Thymus (tissue), 11 donors: Measurements from ENCODE around the gene KLF1. TPM values are rescaled to one million over a fixed set of nuclear protein-coding genes. Genes with fewer than 3 reads are reported as not detected.
"Not testable (repeated sequence)": the region's sequence is repeated elsewhere in the genome, so short reads cannot be mapped to it uniquely, and the experiment has no call there.

Source experiments
- DNase-seq, 9 donors: peaks; one replicate each; pipeline ENCODE4 v3.0.0-alpha.2; 2013; ENCODE audit warnings: low spot score in 9 of 9, low read depth in 6 of 9, missing footprints in 1 of 9
- H3K27ac ChIP-seq, 2 donors: one replicate each; pipeline ENCODE4 v1.5.1; 2013; ENCODE audit warnings: control low read depth in 1 of 2, low read depth in 1 of 2, low read length in 1 of 2, mild to moderate bottlenecking in 1 of 2, moderate library complexity in 1 of 2
- H3K27me3 ChIP-seq, 2 donors: one replicate each; pipeline ENCODE4 v1.5.1; 2013; ENCODE audit warnings: low read length in 1 of 2; ENCODE audit not compliant: control insufficient read depth in 2 of 2, insufficient read depth in 1 of 2
- H3K36me3 ChIP-seq, 2 donors: one replicate each; pipeline ENCODE4 v1.5.1; 2013; ENCODE audit warnings: low read length in 1 of 2, mild to moderate bottlenecking in 1 of 2, moderate library complexity in 1 of 2; ENCODE audit not compliant: control insufficient read depth in 2 of 2, insufficient read depth in 2 of 2
- H3K4me1 ChIP-seq, 2 donors: one replicate each; pipeline ENCODE4 v1.5.1; 2013; ENCODE audit warnings: low read length in 2 of 2; ENCODE audit not compliant: control insufficient read depth in 2 of 2, insufficient read depth in 2 of 2
- H3K4me3 ChIP-seq, 2 donors: one replicate each; pipeline ENCODE4 v1.5.1; 2013; ENCODE audit warnings: low read length in 2 of 2, control low read depth in 1 of 2, mild to moderate bottlenecking in 1 of 2
- H3K9me3 ChIP-seq, 2 donors: one replicate each; pipeline ENCODE4 v1.5.1; 2013; ENCODE audit warnings: low read length in 1 of 2, mild to moderate bottlenecking in 1 of 2; ENCODE audit not compliant: control insufficient read depth in 2 of 2, insufficient read depth in 1 of 2
- WGBS: extraction: QIAGEN DNeasy Blood & Tissue Kit; methylation state at CpG from one replicate; pipeline ENCODE4 v1.1.7; 2013; 5-methylcytosine and 5-hydroxymethylcytosine counted together
- polyA plus RNA-seq: library from polyadenylated mRNA; stranded (reverse); fragments of 200-250 nt; gene quantifications from one replicate; pipeline ENCODE4 v1.2.3, GENCODE V29; 2013
- total RNA-seq: library from RNA; stranded (reverse); fragments of 120-200 nt; gene quantifications from one replicate; pipeline ENCODE4 v1.2.4, GENCODE V29; 2013
- donor health status: healthy.

The KLF1 gene
- total and polyA plus RNA-seq, 2 donors, result 0.09 to 2.5 TPM

- Histone ChIP-seq H3K27ac (no peak overlapping the region), H3K4me3 (no peak overlapping the region), H3K27me3 (peaks cover 0 to 12% of the 10 kb centered on the region in 2 donors), H3K36me3 (no peaks in the 10 kb centered on the region), H3K9me3 (peaks cover 0 to 3% of the 10 kb centered on the region in 2 donors), H3K4me1 (peaks cover 5 to 10% of the 10 kb centered on the region in 2 donors)
- no peak for DNase-seq
- 97% methylated on average over 34 of the region's 34 CpGs for WGBS
Measured at GRCh38 chr19:12864721-12865715, 22.0 kb downstream of the KLF1 start.

- H3K27ac ChIP-seq, result no peak overlapping the region
- no peaks in the 10 kb centered on the region for H3K36me3 ChIP-seq
- DNase-seq, result no peak
- H3K9me3 ChIP-seq, result peaks cover 0 to 3% of the 10 kb centered on the region in 2 donors
- peaks cover 5 to 10% of the 10 kb centered on the region in 2 donors for H3K4me1 ChIP-seq
- 95% methylated on average over 4 of the region's 4 CpGs for WGBS
- H3K27me3 ChIP-seq, result peaks cover 0 to 12% of the 10 kb centered on the region in 2 donors
- no peak overlapping the region for H3K4me3 ChIP-seq
Measured at GRCh38 chr19:12864143-12864542, 22.9 kb downstream of the KLF1 start.

GRCh38 chr19:12859546-12859945, 27.5 kb downstream of the KLF1 start:
- Histone ChIP-seq H3K4me1 (no peaks in the 10 kb centered on the region), H3K27me3 (no peaks in the 10 kb centered on the region), H3K36me3 (no peaks in the 10 kb centered on the region), H3K9me3 (no peaks in the 10 kb centered on the region), H3K27ac (no peak overlapping the region), H3K4me3 (no peak overlapping the region)
- no peak for DNase-seq
- WGBS, result 80% methylated on average over 7 of the region's 7 CpGs

- no peaks in the 10 kb centered on the region for H3K27me3 ChIP-seq
- no peaks in the 10 kb centered on the region for H3K9me3 ChIP-seq
- H3K4me1 ChIP-seq, result no peaks in the 10 kb centered on the region
- H3K36me3 ChIP-seq, result no peaks in the 10 kb centered on the region
- no peak overlapping the region for H3K27ac ChIP-seq
- DNase-seq, result no peak
- no peak overlapping the region for H3K4me3 ChIP-seq
- 95% methylated on average over 35 of the region's 35 CpGs for WGBS
Measured at GRCh38 chr19:12858041-12858928, 28.7 kb downstream of the KLF1 start.

- no peaks in the 10 kb centered on the region for H3K4me1 ChIP-seq
- no peak overlapping the region for H3K4me3 ChIP-seq
- H3K27ac ChIP-seq, result no peak overlapping the region
- H3K9me3 ChIP-seq, result no peaks in the 10 kb centered on the region
- no peaks in the 10 kb centered on the region for H3K36me3 ChIP-seq
- H3K27me3 ChIP-seq, result no peaks in the 10 kb centered on the region
- WGBS, result 93% methylated on average over 1 of the region's 1 CpG
- DNase-seq, result no peak
Measured at GRCh38 chr19:12856653-12857052, 30.3 kb downstream of the KLF1 start.

- H3K27ac ChIP-seq, result no peak overlapping the region
Measured at GRCh38 chr19:12847159-12848139, 39.6 kb downstream of the KLF1 start.

GRCh38 chr19:12846613-12847012, 40.4 kb downstream of the KLF1 start:
- DNase-seq, H3K36me3 ChIP-seq, H3K4me3 ChIP-seq, H3K9me3 ChIP-seq, H3K27ac ChIP-seq, H3K4me1 ChIP-seq: not testable (repeated sequence)
- WGBS, result 87% methylated on average over 7 of the region's 7 CpGs
- peaks cover 12 to 59% of the 10 kb centered on the region in 2 donors for H3K27me3 ChIP-seq

More at GRCh38 chr19:12847159-12848139, 39.6 kb downstream of the KLF1 start:
- peak in 5 of 9 donors; percentile 33 to 72 (median 42) for DNase-seq
- Histone ChIP-seq H3K4me3 (no peak overlapping the region), H3K9me3 (no peaks in the 10 kb centered on the region), H3K4me1 (peaks cover 5 to 7% of the 10 kb centered on the region in 2 donors), H3K36me3 (no peaks in the 10 kb centered on the region), H3K27me3 (peaks cover 9 to 51% of the 10 kb centered on the region in 2 donors)
- 13% methylated on average over 69 of the region's 69 CpGs for WGBS

- Histone ChIP-seq H3K9me3 (peaks cover 1 to 11% of the 10 kb centered on the region in 2 donors), H3K4me1 (peaks cover 10 to 14% of the 10 kb centered on the region in 2 donors), H3K27me3 (peaks cover 34 to 83% of the 10 kb centered on the region in 2 donors), H3K4me3 (no peak overlapping the region), H3K36me3 (no peaks in the 10 kb centered on the region), H3K27ac (no peak overlapping the region)
- DNase-seq, result no peak
- WGBS, result 93% methylated on average over 3 of the region's 3 CpGs
Measured at GRCh38 chr19:12843999-12844732, 42.8 kb downstream of the KLF1 start.
